ENCODE results near the gene HSBP1.

Gene HSBP1

GRCh38 chr16:83804366-83804765, 3.4 kb upstream of the HSBP1 start:
- DNase-seq: no peak

GRCh38 chr16:83806036-83806435, 1.7 kb upstream of the HSBP1 start:
- DNase-seq: no peak

GRCh38 chr16:83806731-83807130, 1.0 kb upstream of the HSBP1 start:
- no peak for DNase-seq

- no peak for DNase-seq
Measured at GRCh38 chr16:83807327-83807709, 460 bp upstream of the HSBP1 start.

- no peak for DNase-seq
Measured at GRCh38 chr16:83808573-83809014, 816 bp downstream of the HSBP1 start.

GRCh38 chr16:83809092-83809491, 1.3 kb downstream of the HSBP1 start:
- DNase-seq: no peak

GRCh38 chr16:83810901-83811300, 3.1 kb downstream of the HSBP1 start:
- no peak for DNase-seq

GRCh38 chr16:83813823-83814658, 6.3 kb downstream of the HSBP1 start:
- DNase-seq: no peak

- no peak for DNase-seq
Measured at GRCh38 chr16:83814659-83814985, 6.8 kb downstream of the HSBP1 start.

- DNase-seq: no peak
Measured at GRCh38 chr16:83817022-83817421, 9.2 kb downstream of the HSBP1 start.

- no peak for DNase-seq
Measured at GRCh38 chr16:83818276-83818675, 10.5 kb downstream of the HSBP1 start.

- DNase-seq: no peak
Measured at GRCh38 chr16:83819361-83819760, 11.6 kb downstream of the HSBP1 start.

- peak; percentile 11 for DNase-seq
Measured at GRCh38 chr16:83826146-83826913, 18.6 kb downstream of the HSBP1 start.

GRCh38 chr16:83830091-83830768, 22.5 kb downstream of the HSBP1 start:
- DNase-seq: no peak

GRCh38 chr16:83830769-83831455, 23.1 kb downstream of the HSBP1 start:
- DNase-seq: no peak

GRCh38 chr16:83831456-83831987, 23.7 kb downstream of the HSBP1 start:
- no peak for DNase-seq

- DNase-seq: no peak
Measured at GRCh38 chr16:83833921-83834320, 26.1 kb downstream of the HSBP1 start.

- no peak for DNase-seq
Measured at GRCh38 chr16:83835586-83836566, 28.1 kb downstream of the HSBP1 start.

GRCh38 chr16:83837566-83837965, 29.8 kb downstream of the HSBP1 start:
- no peak for DNase-seq

GRCh38 chr16:83838151-83838550, 30.4 kb downstream of the HSBP1 start:
- DNase-seq: no peak

GRCh38 chr16:83839561-83839960, 31.8 kb downstream of the HSBP1 start:
- no peak for DNase-seq

All from NCI-H1694 treated with DMSO at 0.1 percent for 48 hours (cell line).